Astrocyte (in vitro differentiated cells and primary cell): ENCODE measurements around the gene ACOX3.

Source experiments
- EZH2 ChIP-seq: IDR thresholded peaks from 2 replicates; pipeline ENCODE4 v1.6.1; 2012; ENCODE audit warnings: mild to moderate bottlenecking, low read length, inconsistent platforms; ENCODE audit not compliant: insufficient read depth
- TF ChIP-seq, protein P1 (sequence below): IDR thresholded peaks from 2 replicates; pipeline ENCODE4 v1.5.1; 2011; ENCODE audit warnings: low read depth, mild to moderate bottlenecking, inconsistent platforms, low read length, moderate library complexity; ENCODE audit not compliant: insufficient read depth

DNA sequence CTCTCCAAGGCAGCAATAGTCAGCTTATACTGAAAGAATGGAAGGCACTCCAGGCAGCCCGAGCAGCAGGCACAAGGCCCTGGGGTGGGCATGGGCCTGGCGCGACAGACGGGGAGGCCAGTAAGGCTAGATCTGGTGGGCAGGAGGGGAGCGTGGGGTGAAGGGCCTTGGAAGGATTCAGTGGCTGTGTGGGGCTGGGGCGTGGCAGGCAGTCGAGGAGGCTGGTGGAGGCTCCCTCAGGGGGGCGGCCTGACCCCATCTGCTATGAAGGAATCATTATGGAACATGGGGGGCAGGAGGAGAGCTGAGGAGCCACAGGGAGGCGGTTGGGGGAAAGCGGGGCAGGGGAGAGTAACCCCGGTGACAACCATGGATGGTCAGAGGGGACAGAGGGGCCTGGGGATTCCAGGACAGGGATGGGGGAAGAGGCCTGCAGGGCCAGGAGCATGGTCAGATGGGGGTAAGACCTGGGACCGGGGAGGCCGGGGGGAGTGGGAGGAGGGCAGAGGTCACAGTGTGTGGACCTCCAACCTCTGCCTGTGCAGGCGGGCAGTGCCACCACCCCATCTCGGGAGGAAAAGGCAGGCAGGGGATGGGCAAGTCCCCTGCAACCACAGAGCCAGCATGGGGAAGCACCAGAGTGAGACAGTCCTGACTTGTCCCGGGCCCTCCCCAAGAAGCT lies 70.3 kb downstream of the ACOX3 start:
- TF ChIP-seq, protein P1, sequence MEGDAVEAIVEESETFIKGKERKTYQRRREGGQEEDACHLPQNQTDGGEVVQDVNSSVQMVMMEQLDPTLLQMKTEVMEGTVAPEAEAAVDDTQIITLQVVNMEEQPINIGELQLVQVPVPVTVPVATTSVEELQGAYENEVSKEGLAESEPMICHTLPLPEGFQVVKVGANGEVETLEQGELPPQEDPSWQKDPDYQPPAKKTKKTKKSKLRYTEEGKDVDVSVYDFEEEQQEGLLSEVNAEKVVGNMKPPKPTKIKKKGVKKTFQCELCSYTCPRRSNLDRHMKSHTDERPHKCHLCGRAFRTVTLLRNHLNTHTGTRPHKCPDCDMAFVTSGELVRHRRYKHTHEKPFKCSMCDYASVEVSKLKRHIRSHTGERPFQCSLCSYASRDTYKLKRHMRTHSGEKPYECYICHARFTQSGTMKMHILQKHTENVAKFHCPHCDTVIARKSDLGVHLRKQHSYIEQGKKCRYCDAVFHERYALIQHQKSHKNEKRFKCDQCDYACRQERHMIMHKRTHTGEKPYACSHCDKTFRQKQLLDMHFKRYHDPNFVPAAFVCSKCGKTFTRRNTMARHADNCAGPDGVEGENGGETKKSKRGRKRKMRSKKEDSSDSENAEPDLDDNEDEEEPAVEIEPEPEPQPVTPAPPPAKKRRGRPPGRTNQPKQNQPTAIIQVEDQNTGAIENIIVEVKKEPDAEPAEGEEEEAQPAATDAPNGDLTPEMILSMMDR, result no peak
- no peak for TF ChIP-seq EZH2
